ENCODE data around the gene MCC. TPM values are rescaled to one million over a fixed set of nuclear protein-coding genes. Genes with fewer than 3 reads are reported as not detected.

The MCC gene
- total and polyA plus RNA-seq, 2 of the 4 experiments (the other 2 are of a cell fraction), result 5.0 to 20.6 TPM

DNA sequence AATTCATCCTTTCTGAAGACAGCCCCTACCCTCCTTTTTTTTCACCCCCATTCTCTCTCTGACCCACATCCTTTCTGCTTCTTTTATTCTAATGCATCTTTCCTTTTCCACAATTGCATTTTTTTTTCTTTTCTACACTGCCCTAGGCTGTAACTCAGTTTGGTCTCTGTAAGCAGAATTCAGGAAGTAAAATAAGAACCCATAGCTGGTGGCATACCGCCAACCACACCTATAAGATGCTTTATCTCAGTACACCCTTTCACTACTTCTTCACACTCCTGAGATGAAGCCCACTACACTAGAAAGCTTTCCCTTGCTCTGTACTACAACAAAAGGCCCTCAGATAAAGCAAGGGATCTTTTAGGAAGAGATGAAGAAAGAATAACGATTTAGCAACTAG lies 37.3 kb downstream of the MCC start:
- H2AK5ac ChIP-seq (ENCODE audit: low read depth, low read length), result no peak overlapping the region
- dilution Hi-C loops (cut with HindIII; ENCODE audit: low sequenced_read_pairs, unreplicated experiment) (no loop called here), intact Hi-C loops (cut with micrococcal nuclease) (no loop called here), in situ Hi-C loops (cut with MboI; ENCODE audit: low sequenced_read_pairs) (no loop called here)
- POLR2A ChIA-PET (ENCODE audit: unreplicated experiment), result no interaction called here
- H2AFZ ChIP-seq (replicated peaks; ENCODE audit: low read length, poor library complexity), result no peak overlapping the region
- no peak overlapping the region for H4K8ac ChIP-seq (ENCODE audit: low read depth in 2 of 2, low read length in 2 of 2)
- H2BK5ac ChIP-seq (ENCODE audit: low read depth, low read length, poor library complexity, severe bottlenecking), result no peak overlapping the region
- TF ChIP-seq RFX5 (IDR thresholded peaks at IDR 0.05; ENCODE audit: low read depth, low read length) (no peak), CEBPB (IDR thresholded peaks at IDR 0.05; ENCODE audit: low read depth, low read length) (no peak), NFE2L2 (IDR thresholded peaks at IDR 0.05; ENCODE audit: low read depth, low read length) (no peak), MXI1 (IDR thresholded peaks at IDR 0.05; ENCODE audit: borderline replicate concordance, low read depth, low read length) (no peak), RAD21 (IDR thresholded peaks at IDR 0.05; ENCODE audit: low read length) (no peak), SMC3 (IDR thresholded peaks at IDR 0.05; ENCODE audit: low read depth, low read length) (no peak), BHLHE40 (IDR thresholded peaks at IDR 0.05; ENCODE audit: low read depth, low read length) (no peak), CHD1 (IDR thresholded peaks at IDR 0.05; ENCODE audit: low read depth, low read length) (no peak), MAZ (IDR thresholded peaks at IDR 0.05; ENCODE audit: borderline replicate concordance, low read depth, low read length) (no peak), FOS (IDR thresholded peaks at IDR 0.05; ENCODE audit: low read depth, low read length) (no peak), MAFK (IDR thresholded peaks at IDR 0.05; ENCODE audit: low read depth, low read length) (no peak), POLR2A (IDR thresholded peaks at IDR 0.05; ENCODE audit: low read depth, low read length) (no peak)
- TF ChIP-seq, protein P1, sequence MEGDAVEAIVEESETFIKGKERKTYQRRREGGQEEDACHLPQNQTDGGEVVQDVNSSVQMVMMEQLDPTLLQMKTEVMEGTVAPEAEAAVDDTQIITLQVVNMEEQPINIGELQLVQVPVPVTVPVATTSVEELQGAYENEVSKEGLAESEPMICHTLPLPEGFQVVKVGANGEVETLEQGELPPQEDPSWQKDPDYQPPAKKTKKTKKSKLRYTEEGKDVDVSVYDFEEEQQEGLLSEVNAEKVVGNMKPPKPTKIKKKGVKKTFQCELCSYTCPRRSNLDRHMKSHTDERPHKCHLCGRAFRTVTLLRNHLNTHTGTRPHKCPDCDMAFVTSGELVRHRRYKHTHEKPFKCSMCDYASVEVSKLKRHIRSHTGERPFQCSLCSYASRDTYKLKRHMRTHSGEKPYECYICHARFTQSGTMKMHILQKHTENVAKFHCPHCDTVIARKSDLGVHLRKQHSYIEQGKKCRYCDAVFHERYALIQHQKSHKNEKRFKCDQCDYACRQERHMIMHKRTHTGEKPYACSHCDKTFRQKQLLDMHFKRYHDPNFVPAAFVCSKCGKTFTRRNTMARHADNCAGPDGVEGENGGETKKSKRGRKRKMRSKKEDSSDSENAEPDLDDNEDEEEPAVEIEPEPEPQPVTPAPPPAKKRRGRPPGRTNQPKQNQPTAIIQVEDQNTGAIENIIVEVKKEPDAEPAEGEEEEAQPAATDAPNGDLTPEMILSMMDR (conservative IDR thresholded peaks at IDR 0.05; ENCODE audit: low read depth, low read length), result no peak
- TF ChIP-seq, protein P2, sequence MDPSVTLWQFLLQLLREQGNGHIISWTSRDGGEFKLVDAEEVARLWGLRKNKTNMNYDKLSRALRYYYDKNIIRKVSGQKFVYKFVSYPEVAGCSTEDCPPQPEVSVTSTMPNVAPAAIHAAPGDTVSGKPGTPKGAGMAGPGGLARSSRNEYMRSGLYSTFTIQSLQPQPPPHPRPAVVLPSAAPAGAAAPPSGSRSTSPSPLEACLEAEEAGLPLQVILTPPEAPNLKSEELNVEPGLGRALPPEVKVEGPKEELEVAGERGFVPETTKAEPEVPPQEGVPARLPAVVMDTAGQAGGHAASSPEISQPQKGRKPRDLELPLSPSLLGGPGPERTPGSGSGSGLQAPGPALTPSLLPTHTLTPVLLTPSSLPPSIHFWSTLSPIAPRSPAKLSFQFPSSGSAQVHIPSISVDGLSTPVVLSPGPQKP (IDR thresholded peaks at IDR 0.05; ENCODE audit: borderline replicate concordance, low read depth, low read length), result no peak
- TF ChIP-seq, protein P3, sequence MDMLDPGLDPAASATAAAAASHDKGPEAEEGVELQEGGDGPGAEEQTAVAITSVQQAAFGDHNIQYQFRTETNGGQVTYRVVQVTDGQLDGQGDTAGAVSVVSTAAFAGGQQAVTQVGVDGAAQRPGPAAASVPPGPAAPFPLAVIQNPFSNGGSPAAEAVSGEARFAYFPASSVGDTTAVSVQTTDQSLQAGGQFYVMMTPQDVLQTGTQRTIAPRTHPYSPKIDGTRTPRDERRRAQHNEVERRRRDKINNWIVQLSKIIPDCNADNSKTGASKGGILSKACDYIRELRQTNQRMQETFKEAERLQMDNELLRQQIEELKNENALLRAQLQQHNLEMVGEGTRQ (IDR thresholded peaks at IDR 0.05; ENCODE audit: low read depth, low read length), result no peak
- H3K18ac ChIP-seq (ENCODE audit: low read depth, low read length), result no peak overlapping the region
- H3K4me1 ChIP-seq (ENCODE audit: control insufficient read depth, insufficient read depth, low read length), result peaks cover 2% of the 10 kb centered on the region; the same call in 1 of the 2 replicates
- ATAC-seq (ENCODE audit: low read depth), result no peak
- H3K4me3 ChIP-seq (ENCODE audit: insufficient read depth, low read depth, low read length), result no peak overlapping the region
- BruUV-seq (replicated peaks), result no TSS peak
- no peak overlapping the region for H2BK15ac ChIP-seq (ENCODE audit: low read depth, low read length)
- no peak overlapping the region for H3K56ac ChIP-seq (ENCODE audit: extremely low read depth, insufficient read depth, low read length)
- H3K4me2 ChIP-seq (ENCODE audit: low read depth, low read length), result no peak overlapping the region
- H3K9ac ChIP-seq (ENCODE audit: low read depth, low read length), result no peak overlapping the region
- no peaks in the 10 kb centered on the region for H3K9me3 ChIP-seq (ENCODE audit: control insufficient read depth, insufficient read depth, low read length)
- H2BK120ac ChIP-seq (ENCODE audit: low read depth, low read length), result no peak overlapping the region
- no peak overlapping the region for H2BK20ac ChIP-seq (ENCODE audit: low read depth, low read length)
- no peak overlapping the region for H3K4ac ChIP-seq (ENCODE audit: low read depth, low read length)
- CTCF ChIA-PET, result interaction anchor here (1.1 kb wide), 1 partner anchor 14 kb away, joined by 4 read pairs; no protein-coding TSS in a partner anchor
- no peak overlapping the region for H4K91ac ChIP-seq (ENCODE audit: insufficient read depth, low read depth, low read length)
- no peak for DNase-seq
- no peaks in the 10 kb centered on the region for H3K27me3 ChIP-seq (ENCODE audit: control insufficient read depth, insufficient read depth, low read length)
- no peak overlapping the region for H2AK9ac ChIP-seq (replicated peaks; ENCODE audit: low read depth, low read length, poor library complexity)
- H3K79me1 ChIP-seq (ENCODE audit: low read depth in 1 of 2, low read length in 2 of 2), result no peaks in the 10 kb centered on the region
- no peak overlapping the region for H3K14ac ChIP-seq (replicated peaks; ENCODE audit: low read depth, low read length)
- no peak overlapping the region for H4K5ac ChIP-seq (ENCODE audit: low read depth, low read length)
- WGBS, 2 experiments (ENCODE audit: extremely low coverage in 2 of 2, insufficient read length in 1 of 2), result no CpG with 5 or more reads among the region's 2 CpGs
- H3K23ac ChIP-seq (ENCODE audit: low read depth, low read length), result no peak overlapping the region
- H3K27ac ChIP-seq (ENCODE audit: insufficient read depth, low read length), result no peak overlapping the region
- H3K9me1 ChIP-seq (ENCODE audit: insufficient read depth, low read length), result no peaks in the 10 kb centered on the region; the same call in 1 of the 2 replicates
- H4K20me1 ChIP-seq (ENCODE audit: insufficient read depth, low read length), result no peaks in the 10 kb centered on the region
- no peaks in the 10 kb centered on the region for H3K36me3 ChIP-seq (ENCODE audit: control insufficient read depth, insufficient read depth, low read length)
